Calu3 (cell line): ENCODE data around the gene EPS8L1. TPM values are rescaled to one million over a fixed set of nuclear protein-coding genes. Genes with fewer than 3 reads are reported as not detected.

Source experiments
- BruUV-seq: library from RNA; stranded (reverse); fragments of 400-500 nt; replicated peaks from 2 replicates; lab custom pipeline; 2021; lab: Mats Ljungman, UMichigan
- CTCF ChIA-PET: fragments of 300-600 bp; sonication (Branson Sonifier 250); formaldehyde crosslinking; loops from one replicate; lab custom pipeline; 2022; ENCODE audit warnings: antibody characterized with exemption; lab: Charles Lee
- DNase-seq: peaks from one replicate; pipeline ENCODE4 v3.0.0; 2022
- H3K27ac Mint-ChIP-seq: one replicate; pipeline ENCODE4 v1.8.0; 2022; ENCODE audit warnings: mixed read lengths; ENCODE audit not compliant: unreplicated experiment
- H3K27me3 Mint-ChIP-seq: one replicate; pipeline ENCODE4 v1.8.0; 2022; ENCODE audit warnings: mixed read lengths; ENCODE audit not compliant: unreplicated experiment
- H3K36me3 Mint-ChIP-seq: one replicate; pipeline ENCODE4 v1.8.0; 2022; ENCODE audit warnings: mild to moderate bottlenecking, moderate library complexity, mixed read lengths; ENCODE audit not compliant: insufficient read depth, unreplicated experiment
- H3K4me1 Mint-ChIP-seq: one replicate; pipeline ENCODE4 v1.8.0; 2022; ENCODE audit warnings: mild to moderate bottlenecking, low read depth, mixed read lengths; ENCODE audit not compliant: unreplicated experiment
- H3K4me3 Mint-ChIP-seq: one replicate; pipeline ENCODE4 v1.8.0; 2022; ENCODE audit warnings: mild to moderate bottlenecking, low read depth, moderate library complexity, mixed read lengths; ENCODE audit not compliant: unreplicated experiment
- H3K9me3 Mint-ChIP-seq: one replicate; pipeline ENCODE4 v1.8.0; 2022; ENCODE audit warnings: low read depth, mixed read lengths; ENCODE audit not compliant: unreplicated experiment
- intact Hi-C: fragments of 100-400 bp; cut with micrococcal nuclease; formaldehyde crosslinking; loops from one replicate; pipeline ENCODE4 v1.10.0; 2022; ENCODE audit not compliant: unreplicated experiment
- total RNA-seq: library from RNA; stranded (reverse); gene quantifications from 2 replicates; pipeline ENCODE4 v1.2.3, GENCODE V29; 2022
- TF ChIP-seq, protein P1 (sequence below): fragments of 200-600 bp; IDR thresholded peaks from one replicate; pipeline ENCODE4 v1.8.0; 2022; ENCODE audit warnings: antibody characterized with exemption; ENCODE audit not compliant: unreplicated experiment

The EPS8L1 gene
- total RNA-seq, 1 experiment from 2014 or later = 97.3 TPM

DNA sequence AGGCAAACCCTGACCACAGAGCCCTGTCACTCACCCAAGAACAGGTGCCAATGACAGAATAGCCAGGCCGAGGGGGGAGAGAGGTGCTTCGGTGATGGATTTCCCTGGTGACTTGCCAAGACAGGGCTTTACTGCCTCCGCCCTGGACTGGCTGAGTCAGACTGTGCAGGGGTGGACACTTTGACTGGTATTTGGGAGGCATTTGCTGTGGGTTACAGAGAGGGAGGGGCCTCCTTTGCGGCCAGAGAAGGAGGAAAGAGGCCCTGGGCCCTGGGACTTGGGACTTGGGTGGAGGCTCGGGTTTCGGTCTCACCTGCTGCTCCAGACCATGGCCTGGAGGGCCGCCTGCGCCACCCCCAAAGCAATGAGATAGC is 4.6 kb upstream of the EPS8L1 start:
- no TSS peak for BruUV-seq
- peaks cover 13% of the 10 kb centered on the region for H3K27me3 Mint-ChIP-seq
- peaks cover 48% of the 10 kb centered on the region for H3K36me3 Mint-ChIP-seq
- peak; percentile 94 for DNase-seq
- H3K27ac Mint-ChIP-seq = peak overlapping the region; percentile 61
- CTCF ChIA-PET = no interaction called here
- H3K4me3 Mint-ChIP-seq = peak overlapping the region; percentile 6
- intact Hi-C loops = no loop called here
- TF ChIP-seq, protein P1, sequence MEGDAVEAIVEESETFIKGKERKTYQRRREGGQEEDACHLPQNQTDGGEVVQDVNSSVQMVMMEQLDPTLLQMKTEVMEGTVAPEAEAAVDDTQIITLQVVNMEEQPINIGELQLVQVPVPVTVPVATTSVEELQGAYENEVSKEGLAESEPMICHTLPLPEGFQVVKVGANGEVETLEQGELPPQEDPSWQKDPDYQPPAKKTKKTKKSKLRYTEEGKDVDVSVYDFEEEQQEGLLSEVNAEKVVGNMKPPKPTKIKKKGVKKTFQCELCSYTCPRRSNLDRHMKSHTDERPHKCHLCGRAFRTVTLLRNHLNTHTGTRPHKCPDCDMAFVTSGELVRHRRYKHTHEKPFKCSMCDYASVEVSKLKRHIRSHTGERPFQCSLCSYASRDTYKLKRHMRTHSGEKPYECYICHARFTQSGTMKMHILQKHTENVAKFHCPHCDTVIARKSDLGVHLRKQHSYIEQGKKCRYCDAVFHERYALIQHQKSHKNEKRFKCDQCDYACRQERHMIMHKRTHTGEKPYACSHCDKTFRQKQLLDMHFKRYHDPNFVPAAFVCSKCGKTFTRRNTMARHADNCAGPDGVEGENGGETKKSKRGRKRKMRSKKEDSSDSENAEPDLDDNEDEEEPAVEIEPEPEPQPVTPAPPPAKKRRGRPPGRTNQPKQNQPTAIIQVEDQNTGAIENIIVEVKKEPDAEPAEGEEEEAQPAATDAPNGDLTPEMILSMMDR = no peak
- H3K4me1 Mint-ChIP-seq = peaks cover 38% of the 10 kb centered on the region
- no peaks in the 10 kb centered on the region for H3K9me3 Mint-ChIP-seq

GRCh38 chr19:55071913-55072312 is 3.8 kb upstream of the EPS8L1 start:
- H3K27me3 Mint-ChIP-seq = peaks cover 7% of the 10 kb centered on the region
- no peak overlapping the region for H3K4me3 Mint-ChIP-seq
- H3K4me1 Mint-ChIP-seq = peaks cover 44% of the 10 kb centered on the region
- no peak for DNase-seq
- no peaks in the 10 kb centered on the region for H3K9me3 Mint-ChIP-seq
- peaks cover 54% of the 10 kb centered on the region for H3K36me3 Mint-ChIP-seq
- CTCF ChIA-PET = no interaction called here
- TF ChIP-seq, protein P1 = no peak
- BruUV-seq = no TSS peak
- intact Hi-C loops = no loop called here
- no peak overlapping the region for H3K27ac Mint-ChIP-seq

GRCh38 chr19:55076321-55076720 is 652 bp downstream of the EPS8L1 start:
- H3K4me3 Mint-ChIP-seq = peak overlapping the region; percentile 74
- CTCF ChIA-PET = interaction anchor here (1.9 kb wide), 1 partner anchor 12 kb away, joined by 4 read pairs; no protein-coding TSS in a partner anchor
- TF ChIP-seq, protein P1 = no peak
- DNase-seq = no peak
- intact Hi-C loops = no loop called here
- no peaks in the 10 kb centered on the region for H3K9me3 Mint-ChIP-seq
- no TSS peak for BruUV-seq
- H3K27me3 Mint-ChIP-seq = no peaks in the 10 kb centered on the region
- H3K36me3 Mint-ChIP-seq = peaks cover 56% of the 10 kb centered on the region
- H3K4me1 Mint-ChIP-seq = peaks cover 38% of the 10 kb centered on the region
- peak overlapping the region; percentile 33 for H3K27ac Mint-ChIP-seq

- Mint-ChIP-seq H3K9me3 (no peaks in the 10 kb centered on the region), H3K36me3 (peaks cover 62% of the 10 kb centered on the region), H3K4me3 (peak overlapping the region; percentile 74), H3K27ac (peak overlapping the region; percentile 33), H3K4me1 (peaks cover 30% of the 10 kb centered on the region), H3K27me3 (no peaks in the 10 kb centered on the region)
- CTCF ChIA-PET = no interaction called here
- intact Hi-C loops = no loop called here
- TSS peak; percentile 82 for BruUV-seq
- TF ChIP-seq, protein P1 = no peak
- no peak for DNase-seq
Observed at GRCh38 chr19:55077106-55077505, 1.4 kb downstream of the EPS8L1 start.
